Measurements from ENCODE around the gene JUNB.

- TF ChIP-seq CTCF (IDR thresholded peaks at IDR 0.05; ENCODE audit: low read length): no peak
- no peak for TF ChIP-seq EZH2phosphoT487 (IDR thresholded peaks at IDR 0.05; ENCODE audit: low read length)
Measured at GRCh38 chr19:12749938-12750521, 41.3 kb upstream of the JUNB start.
